ENCODE results near the gene MYOF.

MYOF gene

DNA sequence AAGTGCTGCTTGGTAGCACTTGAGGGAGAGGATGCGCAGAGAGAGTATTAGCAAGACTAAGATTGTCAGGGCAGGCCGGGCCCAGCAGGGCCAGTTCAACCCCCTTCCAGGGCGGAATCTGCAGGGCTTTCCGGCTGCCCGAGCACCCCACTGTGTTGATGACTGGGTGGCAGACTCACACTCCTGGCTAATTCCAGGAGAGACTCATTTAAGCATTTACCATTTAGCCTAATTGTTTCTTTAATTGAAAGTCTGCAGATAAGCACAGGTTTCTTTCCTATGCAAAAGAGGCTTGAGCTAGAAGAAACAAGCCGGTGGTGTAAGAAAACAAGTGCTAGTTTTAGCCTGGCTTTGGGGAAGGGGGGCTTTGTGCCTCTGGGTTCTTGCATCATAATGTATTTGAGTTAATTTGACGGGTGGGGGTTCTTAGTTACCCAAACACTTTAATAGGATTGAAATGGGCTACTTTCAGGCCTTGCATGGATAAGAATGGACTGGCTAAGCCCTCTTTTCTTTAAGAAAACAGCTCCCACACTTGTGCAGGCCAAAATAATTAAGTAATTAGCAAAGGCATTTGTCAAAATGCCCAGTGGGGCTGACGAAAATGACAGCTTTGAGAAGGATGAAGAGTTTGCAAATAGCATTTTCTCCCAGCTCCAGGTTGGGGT is 201.3 kb downstream of the MYOF start:
- no peak for DNase-seq

DNA sequence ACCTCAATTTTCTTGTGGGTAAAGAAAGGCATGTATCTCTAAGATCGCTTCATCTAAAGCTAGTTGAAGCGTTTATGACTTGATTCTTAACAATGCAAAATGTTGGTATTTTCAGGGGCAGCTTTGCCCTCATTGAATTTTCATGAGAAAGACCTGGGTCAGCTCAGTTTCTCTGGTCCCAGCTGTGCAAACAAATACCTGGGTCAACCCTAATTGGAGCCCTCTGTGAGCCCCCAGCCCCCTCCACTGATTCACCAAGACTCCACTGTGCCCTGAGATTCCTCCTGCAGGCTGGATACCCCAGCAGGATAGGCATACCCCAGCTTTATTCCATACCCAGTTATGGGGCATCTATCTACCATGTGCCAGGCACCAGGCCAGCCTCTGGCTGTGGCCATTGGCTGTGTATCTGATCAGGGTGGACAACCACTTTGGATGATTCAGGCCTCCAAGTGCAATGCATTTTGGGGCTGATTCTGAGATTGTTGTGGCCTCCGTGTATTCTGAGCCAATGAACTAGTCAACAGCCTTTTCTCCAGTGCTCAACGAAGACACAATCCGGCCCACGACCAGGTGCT is 201.9 kb downstream of the MYOF start:
- DNase-seq: no peak

DNA sequence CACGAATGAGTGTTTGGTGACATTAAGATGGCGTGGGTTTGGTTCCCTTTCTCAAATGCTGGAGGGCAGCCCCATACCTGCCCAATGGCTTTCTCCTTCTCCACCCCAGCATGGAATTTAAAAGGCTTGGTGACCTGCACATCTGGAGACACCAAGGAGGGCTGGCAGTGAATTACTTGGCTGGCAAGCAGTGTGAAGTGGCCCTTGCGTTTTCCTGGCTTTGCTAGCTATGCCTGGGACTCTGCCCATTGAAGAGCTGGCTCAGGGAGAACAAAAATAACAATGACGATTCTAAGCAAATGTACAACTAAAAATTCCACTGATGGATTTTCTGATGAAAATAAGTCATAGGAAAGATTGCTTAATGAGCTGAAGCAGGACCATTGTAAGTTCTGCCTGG is 204.8 kb downstream of the MYOF start:
- DNase-seq: no peak

DNA sequence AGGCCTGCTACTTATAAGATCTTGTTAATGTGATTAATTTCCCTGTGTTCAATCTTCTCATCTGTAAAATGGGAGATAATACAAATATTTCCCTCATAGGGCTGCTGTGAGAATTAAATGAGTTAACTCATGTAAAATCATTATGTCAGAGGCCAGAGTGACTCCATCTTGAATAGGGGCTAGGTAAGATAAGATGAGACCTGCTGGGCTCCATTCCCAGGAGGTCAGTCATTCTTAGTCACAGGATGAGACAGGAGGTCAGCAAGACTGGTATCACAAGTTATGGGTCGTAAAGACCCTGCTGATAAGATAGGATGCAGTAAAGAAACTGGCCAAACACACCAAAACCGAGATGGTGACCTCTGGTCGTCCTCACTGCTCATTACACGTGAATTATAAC is 207.7 kb downstream of the MYOF start:
- no peak for DNase-seq

DNA sequence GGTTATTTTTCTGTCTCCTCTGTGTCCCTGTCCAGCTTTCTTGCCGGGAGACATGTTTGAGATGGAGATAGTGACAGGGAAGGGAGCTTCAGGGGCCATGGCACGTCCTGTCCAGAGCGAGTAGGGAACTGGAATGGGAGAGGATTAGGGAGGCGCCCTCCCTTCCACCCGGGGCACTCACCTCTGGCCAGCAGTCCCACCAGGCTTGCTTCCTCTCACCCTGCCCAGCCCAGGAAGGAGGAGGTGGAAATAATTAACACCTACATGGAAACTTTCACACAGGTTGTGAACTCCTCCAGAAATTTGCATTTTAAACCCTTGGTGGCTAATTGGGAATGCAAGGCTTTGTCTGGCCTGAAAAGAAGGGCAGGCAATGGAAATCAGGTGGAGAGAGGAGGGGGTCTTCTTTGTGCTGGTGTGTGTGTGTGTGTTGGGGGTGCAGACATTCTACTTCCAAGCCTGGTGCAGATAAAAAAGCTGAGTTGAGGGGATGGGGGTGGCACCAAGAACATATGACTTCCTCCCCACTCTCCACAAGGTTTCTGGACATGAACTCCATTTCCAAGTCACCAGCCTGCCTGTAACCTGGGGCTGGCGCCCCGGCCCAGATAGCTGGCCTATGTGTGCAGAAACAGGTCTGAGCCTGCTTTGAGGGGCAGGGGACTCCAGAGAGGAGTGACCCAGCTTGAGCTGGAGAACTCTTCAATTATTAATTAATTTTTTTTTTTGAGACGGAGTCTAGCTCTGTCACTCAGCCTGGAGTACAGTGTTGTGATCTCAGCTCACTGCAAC is 209.1 kb downstream of the MYOF start:
- no peak for DNase-seq

DNA sequence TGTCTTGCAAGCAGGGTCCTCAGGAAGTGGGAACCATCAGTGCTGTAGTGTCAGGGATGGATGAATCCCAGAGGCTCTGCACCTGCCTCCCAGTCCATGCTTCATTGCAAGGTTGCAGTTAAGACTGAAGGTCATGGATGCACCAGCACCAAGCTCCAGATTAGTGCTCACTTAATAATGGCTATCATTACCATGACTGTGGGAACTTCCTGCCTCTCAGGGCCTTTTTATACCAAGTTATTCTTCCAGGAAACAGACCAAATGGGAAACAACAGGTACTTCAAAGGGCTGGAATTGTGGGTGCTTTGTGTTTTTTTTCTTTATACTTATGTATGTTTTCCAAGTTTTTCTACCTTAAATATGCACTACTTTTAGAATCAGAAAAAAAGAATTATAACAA is 210.8 kb downstream of the MYOF start:
- DNase-seq: no peak

DNA sequence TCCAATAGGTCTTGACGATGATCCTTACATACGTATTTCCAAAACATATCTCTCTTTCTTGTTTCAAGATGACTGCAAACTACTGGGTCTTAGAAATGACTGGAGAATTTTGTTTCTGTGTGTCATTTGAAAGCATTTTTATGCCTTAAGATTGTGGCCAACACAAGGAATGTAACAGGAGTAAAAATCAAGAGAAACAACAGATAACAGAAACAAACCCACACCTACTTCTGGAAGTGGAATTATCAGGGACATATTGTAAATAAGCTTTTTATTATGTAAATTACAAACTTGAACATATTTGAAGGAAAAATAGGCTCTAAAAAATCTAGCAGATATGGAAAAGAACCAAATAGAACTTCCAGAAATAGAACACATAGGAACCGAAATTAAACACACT is 212.9 kb downstream of the MYOF start:
- DNase-seq: no peak

DNA sequence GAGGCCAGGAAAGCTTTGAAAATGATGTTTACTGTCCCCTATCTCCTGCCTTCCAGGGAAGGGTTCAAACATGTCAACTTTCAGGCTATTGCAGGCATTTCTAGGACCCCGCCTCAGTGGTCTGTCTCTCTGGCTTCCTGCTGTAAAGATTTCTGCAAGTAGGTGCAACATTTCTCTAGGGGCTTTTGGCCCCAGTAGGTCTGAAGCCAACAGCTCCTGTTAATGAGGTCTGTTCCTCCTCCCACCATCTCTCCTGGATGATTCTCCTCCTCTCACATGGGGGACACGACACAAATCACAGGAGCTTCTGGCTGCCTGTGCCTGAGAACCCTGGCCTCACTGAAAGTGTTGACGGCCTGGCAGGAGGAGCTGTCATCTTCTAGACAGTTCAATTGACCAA is 214.1 kb downstream of the MYOF start:
- DNase-seq: no peak

DNA sequence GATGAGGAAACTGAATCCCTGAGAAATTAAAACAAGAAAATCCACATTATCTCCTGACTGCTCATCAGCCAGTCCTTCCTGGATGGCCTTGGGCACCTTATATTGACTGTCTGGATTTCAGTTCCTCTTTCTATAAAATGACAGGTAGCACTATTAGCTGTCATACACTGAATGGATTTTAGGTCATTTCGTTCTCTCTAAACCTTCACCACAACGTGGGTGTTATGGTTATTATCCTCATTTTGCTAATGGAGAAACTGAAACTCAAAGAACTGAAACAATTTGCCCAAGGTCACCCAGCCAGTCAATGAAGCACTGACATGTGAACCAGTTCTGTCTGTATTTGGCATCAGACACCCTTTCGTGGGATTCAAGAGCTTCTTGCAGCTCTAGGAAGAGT is 214.6 kb downstream of the MYOF start:
- no peak for DNase-seq

DNA sequence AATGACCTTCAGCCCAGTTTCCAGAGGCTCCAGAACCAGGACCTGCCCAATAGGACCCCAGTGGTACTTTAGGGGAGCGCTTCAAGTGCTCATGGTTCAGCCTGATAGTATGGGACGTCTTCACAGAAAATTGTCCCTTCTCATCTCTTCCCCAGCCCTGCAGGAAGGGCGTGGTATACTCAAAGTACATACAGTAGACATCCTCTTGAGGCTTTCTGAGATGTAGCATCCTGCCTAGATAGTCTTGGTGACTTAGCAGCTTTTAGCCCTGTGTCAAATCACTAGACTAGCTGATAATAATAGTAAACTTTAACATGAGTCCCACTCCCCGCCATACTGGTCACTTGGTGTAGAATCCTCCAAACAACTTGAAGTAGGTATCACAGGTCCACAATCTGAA is 215.3 kb downstream of the MYOF start:
- DNase-seq: no peak

DNA sequence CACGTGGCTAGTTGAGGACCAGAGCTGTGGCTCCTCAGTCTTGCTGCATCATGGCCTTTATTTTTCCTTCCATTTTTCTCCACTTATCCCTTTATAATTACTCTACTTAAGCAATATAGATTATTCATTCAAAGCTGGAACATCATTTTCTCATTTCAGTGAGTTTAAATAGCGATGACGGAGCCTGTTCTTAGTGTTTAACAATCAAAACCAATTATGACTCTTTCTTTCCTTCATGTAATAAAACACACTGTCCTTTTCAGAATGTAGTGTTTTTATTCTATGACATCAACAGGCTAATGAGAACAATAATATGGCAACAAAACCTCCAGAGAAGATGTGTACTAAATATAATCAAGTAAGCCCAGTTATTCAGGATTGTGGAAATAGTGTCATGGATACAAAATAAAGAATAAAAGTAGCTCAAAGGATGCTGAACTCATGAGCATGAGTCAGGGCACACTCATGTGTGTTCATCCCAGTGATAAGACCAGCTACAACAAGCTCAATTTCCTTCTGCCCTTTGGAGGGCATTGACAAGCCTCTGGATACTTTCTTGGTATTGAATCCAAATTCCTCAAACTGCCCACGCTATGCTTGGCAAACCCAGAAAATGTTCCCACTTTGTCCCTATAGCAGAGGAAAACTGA is 220.0 kb downstream of the MYOF start:
- no peak for DNase-seq

DNA sequence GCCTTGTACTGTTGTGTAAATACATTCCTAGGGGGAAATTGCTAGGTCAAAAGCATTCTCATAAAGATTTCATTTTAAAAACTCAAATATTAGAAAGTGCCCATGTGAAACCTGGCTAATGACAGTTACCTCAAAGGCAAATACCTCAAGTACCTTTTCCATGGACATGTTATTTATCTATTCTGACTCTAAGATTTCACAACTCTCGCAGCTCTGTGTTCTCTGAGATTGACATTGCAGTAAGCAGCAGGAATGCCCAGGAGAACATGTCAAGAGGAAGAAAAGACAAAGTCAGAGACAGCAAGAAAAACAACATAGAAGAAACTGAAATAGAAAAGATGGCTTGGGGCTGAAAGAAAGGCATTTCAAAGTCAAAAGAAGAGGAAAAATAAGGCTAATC is 221.0 kb downstream of the MYOF start:
- DNase-seq: no peak

DNA sequence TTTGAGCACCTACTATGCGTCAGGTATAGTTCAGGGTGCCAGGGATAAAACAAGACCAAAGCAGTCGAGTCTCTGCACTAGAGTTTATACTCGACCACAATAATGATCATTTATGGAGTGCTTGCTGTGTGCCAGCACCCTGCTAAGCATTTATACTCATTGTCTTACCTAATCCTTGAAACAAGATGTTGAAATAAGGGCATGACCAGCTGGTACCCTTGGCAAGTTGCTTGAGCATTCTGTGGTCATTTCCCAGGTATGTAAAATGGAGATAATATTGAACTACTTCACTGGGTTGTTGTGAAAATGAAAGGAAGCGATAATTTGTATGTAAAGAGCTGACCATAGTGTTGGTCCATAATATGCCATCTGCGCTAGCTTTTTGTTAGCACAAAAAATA is 223.0 kb downstream of the MYOF start:
- DNase-seq: no peak
